ENCODE data around the gene GAD2. TPM values are rescaled to one million over a fixed set of nuclear protein-coding genes. Genes with fewer than 3 reads are reported as not detected.
"Not testable (repeated sequence)": the region's sequence is repeated elsewhere in the genome, so short reads cannot be mapped to it uniquely, and the experiment has no call there.

The GAD2 gene
- total RNA-seq, 6 donors from 2014 or later = not detected

DNA sequence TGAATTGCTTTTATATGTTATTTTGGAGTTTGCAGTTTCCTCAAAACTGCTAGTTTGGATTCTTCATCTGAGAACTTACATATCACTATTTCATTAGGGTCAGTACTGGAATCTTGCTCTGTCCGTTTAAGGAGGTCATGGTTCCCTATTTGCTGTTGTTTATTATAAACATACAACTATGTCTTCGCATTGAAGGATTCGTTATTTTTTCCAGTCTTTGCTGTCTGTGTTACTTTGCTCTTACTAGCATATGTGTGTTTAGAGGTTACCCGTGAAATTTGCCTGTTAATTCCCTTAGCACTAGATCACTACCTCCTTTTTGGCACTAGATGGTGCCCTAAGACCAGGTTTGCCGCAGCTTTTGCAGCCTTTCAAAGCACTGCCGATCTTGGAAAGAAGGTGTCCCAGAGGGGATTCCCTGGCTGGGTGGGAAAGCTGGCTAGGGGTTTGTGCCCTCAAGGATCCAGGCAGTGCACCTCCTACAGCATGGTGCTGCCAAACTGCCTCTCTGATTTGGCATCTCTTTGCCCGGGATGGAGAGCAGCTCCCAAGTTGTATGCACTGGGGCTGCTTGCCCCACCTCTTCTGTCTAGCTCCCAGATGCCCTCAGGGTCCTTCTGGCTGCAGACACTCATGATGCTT is 118.5 kb downstream of the GAD2 start:
- peak overlapping the region in 3 of 4 donors; percentile 16 to 42 (median 37) for H3K4me3 ChIP-seq
- ATAC-seq (ENCODE audit: low FRiP score in 2 of 2) = peak; percentile 79 to 93

DNA sequence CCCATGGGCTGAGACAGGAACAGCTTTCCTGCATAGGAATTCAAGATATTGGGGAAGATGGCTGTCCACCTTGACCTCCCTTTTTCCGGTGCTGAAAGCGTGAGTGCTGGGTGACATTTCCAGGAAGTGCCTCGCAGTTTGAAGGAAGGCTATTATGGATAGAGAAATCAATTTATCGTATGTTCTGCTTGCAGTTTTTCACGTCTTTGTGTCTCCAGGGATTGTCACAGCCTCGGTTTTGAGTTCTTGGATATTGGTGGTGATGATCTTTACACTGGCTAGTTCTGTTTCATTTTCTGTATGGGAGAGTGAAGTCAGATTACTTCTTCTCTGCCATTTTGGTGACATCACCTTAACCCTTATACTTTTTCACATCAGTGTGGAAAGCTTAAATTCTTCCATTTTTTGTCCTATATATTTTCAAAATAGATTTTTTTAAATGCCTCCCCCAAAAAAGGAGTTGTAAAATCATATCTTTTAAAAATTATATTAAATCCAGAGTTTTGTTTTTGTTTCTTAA is 119.1 kb downstream of the GAD2 start:
- H3K9me3 ChIP-seq = no peaks in the 10 kb centered on the region
- DNase-seq (no peak), ATAC-seq (ENCODE audit: low FRiP score in 2 of 2) (peak in 1 of 2 donors; percentile 39)
- TF ChIP-seq POLR2AphosphoS5 (IDR thresholded peaks at IDR 0.05) (no peak), POLR2A (IDR thresholded peaks at IDR 0.05) (no peak), EP300 (IDR thresholded peaks at IDR 0.05) (no peak)
- TF ChIP-seq, protein P1, sequence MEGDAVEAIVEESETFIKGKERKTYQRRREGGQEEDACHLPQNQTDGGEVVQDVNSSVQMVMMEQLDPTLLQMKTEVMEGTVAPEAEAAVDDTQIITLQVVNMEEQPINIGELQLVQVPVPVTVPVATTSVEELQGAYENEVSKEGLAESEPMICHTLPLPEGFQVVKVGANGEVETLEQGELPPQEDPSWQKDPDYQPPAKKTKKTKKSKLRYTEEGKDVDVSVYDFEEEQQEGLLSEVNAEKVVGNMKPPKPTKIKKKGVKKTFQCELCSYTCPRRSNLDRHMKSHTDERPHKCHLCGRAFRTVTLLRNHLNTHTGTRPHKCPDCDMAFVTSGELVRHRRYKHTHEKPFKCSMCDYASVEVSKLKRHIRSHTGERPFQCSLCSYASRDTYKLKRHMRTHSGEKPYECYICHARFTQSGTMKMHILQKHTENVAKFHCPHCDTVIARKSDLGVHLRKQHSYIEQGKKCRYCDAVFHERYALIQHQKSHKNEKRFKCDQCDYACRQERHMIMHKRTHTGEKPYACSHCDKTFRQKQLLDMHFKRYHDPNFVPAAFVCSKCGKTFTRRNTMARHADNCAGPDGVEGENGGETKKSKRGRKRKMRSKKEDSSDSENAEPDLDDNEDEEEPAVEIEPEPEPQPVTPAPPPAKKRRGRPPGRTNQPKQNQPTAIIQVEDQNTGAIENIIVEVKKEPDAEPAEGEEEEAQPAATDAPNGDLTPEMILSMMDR (IDR thresholded peaks at IDR 0.05) = no peak
- H3K36me3 ChIP-seq = no peaks in the 10 kb centered on the region
- H3K4me1 ChIP-seq = peaks cover 0 to 5% (median 4%) of the 10 kb centered on the region in 4 donors
- peak overlapping the region in 2 of 4 donors; percentile 4 to 32 for H3K27ac ChIP-seq
- WGBS, 2 donors = 58 to 59% methylated on average over 6 of the region's 6 CpGs
- H3K4me3 ChIP-seq = peak overlapping the region in 3 of 4 donors; percentile 16 to 42 (median 37)
- no peaks in the 10 kb centered on the region for H3K27me3 ChIP-seq

More for the DNA sequence above, 118.5 kb downstream of the GAD2 start:
- peak overlapping the region in 2 of 4 donors; percentile 4 to 32 for H3K27ac ChIP-seq
- DNase-seq = peak in 1 of 2 donors; percentile 63
- H3K4me1 ChIP-seq = peaks cover 0 to 5% (median 4%) of the 10 kb centered on the region in 4 donors
- no peaks in the 10 kb centered on the region for H3K36me3 ChIP-seq
- WGBS, 2 donors = 11 to 12% methylated on average over 6 to 7 of the region's 7 CpGs
- H3K9me3 ChIP-seq = no peaks in the 10 kb centered on the region
- TF ChIP-seq, protein P1 (IDR thresholded peaks at IDR 0.05) = peak in 5 of 6 experiments; percentile 61 to 87 (median 81)
- no peak for TF ChIP-seq EP300 (IDR thresholded peaks at IDR 0.05)
- H3K27me3 ChIP-seq = no peaks in the 10 kb centered on the region

DNA sequence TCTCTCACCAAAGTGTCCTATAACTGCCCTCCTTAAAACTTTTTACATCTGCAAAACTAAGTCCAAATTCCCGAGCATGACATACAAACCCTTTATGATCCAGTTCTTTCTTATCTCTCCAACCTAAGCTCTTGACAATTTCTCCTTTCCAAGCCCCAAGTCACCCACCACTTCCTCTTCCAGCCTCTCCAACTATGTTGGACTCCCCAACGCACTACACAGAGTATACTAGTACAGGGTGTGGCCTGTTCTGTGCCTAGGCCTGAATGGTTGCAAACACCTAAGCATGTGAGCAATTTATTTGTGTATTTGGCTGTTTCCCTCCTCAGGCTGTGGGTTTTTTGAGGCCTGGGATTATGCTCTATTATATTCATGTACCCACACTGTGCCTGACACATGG is 120.4 kb downstream of the GAD2 start:
- no peaks in the 10 kb centered on the region for H3K36me3 ChIP-seq
- ATAC-seq (ENCODE audit: low FRiP score in 2 of 2) (peak in 1 of 2 donors; percentile 67), DNase-seq (peak in 1 of 2 donors; percentile 55)
- no peak overlapping the region for H3K27ac ChIP-seq
- WGBS, 2 donors = 45 to 63% methylated on average over 2 of the region's 2 CpGs
- no peak overlapping the region for H3K4me3 ChIP-seq
- TF ChIP-seq POLR2A (IDR thresholded peaks at IDR 0.05) = no peak
- no peak for TF ChIP-seq EP300 (IDR thresholded peaks at IDR 0.05)
- no peaks in the 10 kb centered on the region for H3K9me3 ChIP-seq
- no peaks in the 10 kb centered on the region for H3K27me3 ChIP-seq
- peaks cover 0 to 5% (median 4%) of the 10 kb centered on the region in 4 donors for H3K4me1 ChIP-seq

DNA sequence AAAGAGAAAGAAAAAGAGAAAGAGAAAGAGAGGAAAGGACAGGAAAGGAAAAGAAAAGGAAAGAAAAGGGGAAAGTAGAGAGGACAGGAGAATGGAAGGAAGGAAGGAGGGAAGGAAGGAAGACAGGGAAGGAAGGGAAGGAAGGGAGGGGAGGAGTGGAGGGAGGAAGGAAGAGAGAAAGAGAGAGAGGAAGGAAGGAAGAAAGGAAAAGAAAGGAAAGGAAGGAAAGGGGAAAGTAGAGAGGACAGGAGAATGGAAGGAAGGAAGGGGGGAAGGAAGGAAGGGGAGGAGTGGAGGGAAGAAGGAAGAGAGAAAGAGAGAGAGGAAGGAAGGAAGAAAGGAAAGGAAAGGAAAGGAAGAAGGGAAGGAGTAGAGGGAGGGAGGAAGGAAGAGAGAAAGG is 125.1 kb downstream of the GAD2 start:
- Histone ChIP-seq H3K4me1 (peaks cover 0 to 4% (median 0%) of the 10 kb centered on the region in 4 donors), H3K36me3 (no peaks in the 10 kb centered on the region), H3K4me3 (no peak overlapping the region), H3K27ac (no peak overlapping the region), H3K27me3 (no peaks in the 10 kb centered on the region), H3K9me3 (no peaks in the 10 kb centered on the region)
- TF ChIP-seq, protein P1 (IDR thresholded peaks at IDR 0.05) = no peak
- TF ChIP-seq EP300 (IDR thresholded peaks at IDR 0.05) (no peak), POLR2A (IDR thresholded peaks at IDR 0.05) (no peak), POLR2AphosphoS5 (IDR thresholded peaks at IDR 0.05) (no peak)
- DNase-seq = no peak
- no peak for ATAC-seq (ENCODE audit: low FRiP score in 2 of 2)

DNA sequence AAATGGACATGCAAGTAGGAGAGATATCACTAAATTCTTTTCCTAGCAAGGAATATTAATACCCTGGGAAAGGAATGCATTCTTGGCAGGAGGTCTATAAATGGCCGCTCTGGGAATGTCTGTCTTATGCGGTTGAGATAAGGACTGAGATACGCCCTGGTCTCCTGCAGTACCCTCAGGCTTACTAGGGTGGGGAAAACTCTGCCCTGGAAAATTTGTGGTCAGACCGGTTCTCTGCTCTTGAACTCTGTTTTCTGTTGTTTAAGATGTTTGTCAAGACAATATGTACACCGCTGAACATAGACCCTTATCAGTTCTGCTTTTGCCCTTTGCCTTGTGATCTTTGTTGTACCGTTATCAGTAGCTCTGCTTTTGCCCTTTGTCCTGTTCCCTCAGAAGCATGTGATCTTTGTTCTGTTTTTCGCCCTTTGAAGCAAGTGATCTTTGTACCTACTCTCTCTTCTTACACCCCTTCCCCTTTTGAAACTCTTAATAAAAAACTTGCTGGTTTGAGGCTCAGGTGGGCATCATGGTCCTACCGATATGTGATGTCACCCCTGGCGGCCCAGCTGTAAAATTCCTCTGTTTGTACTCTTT is 132.3 kb downstream of the GAD2 start:
- WGBS, 2 donors = 58 to 71% methylated on average over 9 of the region's 9 CpGs
- not testable (repeated sequence) for H3K27ac ChIP-seq; H3K4me3 ChIP-seq; H3K36me3 ChIP-seq; H3K27me3 ChIP-seq; H3K9me3 ChIP-seq; ATAC-seq (ENCODE audit: low FRiP score in 2 of 2); DNase-seq; H3K4me1 ChIP-seq

Other genes starting within 250 kb of the GAD2 start
- gene APBB1IP, start 221.6 kb downstream of the GAD2 start, total RNA-seq = 10 to 100 TPM; 15.8 to 45.1 (median 31.3) TPM